ENCODE measurements around the gene MAMLD1.
A peak's percentile ranks its signal among the peaks of the same experiment; 100 is the strongest.

DNA sequence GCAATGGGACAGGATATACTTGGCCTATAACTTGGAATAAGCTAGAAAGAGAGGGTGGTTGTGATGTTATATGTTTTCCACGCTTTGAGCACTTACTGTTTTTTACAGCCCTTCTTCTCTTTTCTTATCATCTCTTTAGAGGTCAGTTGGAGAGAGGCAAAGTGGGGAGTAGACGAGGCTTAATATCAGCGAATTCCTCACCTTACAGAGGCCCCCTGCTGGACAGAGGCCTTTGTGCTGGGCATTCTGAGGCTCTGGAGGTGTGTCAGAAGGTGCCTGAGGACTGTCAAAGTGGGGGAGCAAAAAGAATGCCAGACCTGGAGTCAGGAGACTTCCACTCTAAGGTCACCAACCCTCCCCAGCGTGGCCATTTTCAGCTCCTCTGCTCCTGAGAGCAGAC lies 42.5 kb downstream of the MAMLD1 start:
- TF ChIP-seq, protein P1, sequence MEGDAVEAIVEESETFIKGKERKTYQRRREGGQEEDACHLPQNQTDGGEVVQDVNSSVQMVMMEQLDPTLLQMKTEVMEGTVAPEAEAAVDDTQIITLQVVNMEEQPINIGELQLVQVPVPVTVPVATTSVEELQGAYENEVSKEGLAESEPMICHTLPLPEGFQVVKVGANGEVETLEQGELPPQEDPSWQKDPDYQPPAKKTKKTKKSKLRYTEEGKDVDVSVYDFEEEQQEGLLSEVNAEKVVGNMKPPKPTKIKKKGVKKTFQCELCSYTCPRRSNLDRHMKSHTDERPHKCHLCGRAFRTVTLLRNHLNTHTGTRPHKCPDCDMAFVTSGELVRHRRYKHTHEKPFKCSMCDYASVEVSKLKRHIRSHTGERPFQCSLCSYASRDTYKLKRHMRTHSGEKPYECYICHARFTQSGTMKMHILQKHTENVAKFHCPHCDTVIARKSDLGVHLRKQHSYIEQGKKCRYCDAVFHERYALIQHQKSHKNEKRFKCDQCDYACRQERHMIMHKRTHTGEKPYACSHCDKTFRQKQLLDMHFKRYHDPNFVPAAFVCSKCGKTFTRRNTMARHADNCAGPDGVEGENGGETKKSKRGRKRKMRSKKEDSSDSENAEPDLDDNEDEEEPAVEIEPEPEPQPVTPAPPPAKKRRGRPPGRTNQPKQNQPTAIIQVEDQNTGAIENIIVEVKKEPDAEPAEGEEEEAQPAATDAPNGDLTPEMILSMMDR (optimal IDR thresholded peaks at IDR 0.05 in 1 of 3, IDR thresholded peaks at IDR 0.05 in 1 of 3, conservative IDR thresholded peaks at IDR 0.05 in 1 of 3; ENCODE audit: extremely low read depth in 1 of 3, insufficient read depth in 2 of 3, low read length in 3 of 3) = peak in 1 of 3 experiments; percentile 22
- TF ChIP-seq EZH2 (IDR thresholded peaks at IDR 0.05; ENCODE audit: low read length) = no peak

Measured in keratinocyte (primary cell).